ENCODE data around the gene DMXL1. TPM values are rescaled to one million over a fixed set of nuclear protein-coding genes. Genes with fewer than 3 reads are reported as not detected.
"Not testable (repeated sequence)": the region's sequence is repeated elsewhere in the genome, so short reads cannot be mapped to it uniquely, and the experiment has no call there.

The DMXL1 gene
- total RNA-seq, 1 donor from 2014 or later = 104 TPM

GRCh38 chr5:119187776-119188529 lies 117.1 kb downstream of the DMXL1 start:
- DNase-seq (ENCODE audit: low spot score in 2 of 2) (no peak), FAIRE-seq (no peak)

- DNase-seq (ENCODE audit: low spot score in 2 of 2) (no peak), FAIRE-seq (no peak)
These were observed 119.7 kb downstream of the DMXL1 start for GRCh38 chr5:119190470-119191095.

GRCh38 chr5:119191944-119192343 lies 121.1 kb downstream of the DMXL1 start:
- no peak for DNase-seq (ENCODE audit: low spot score in 2 of 2)
- FAIRE-seq = no peak

GRCh38 chr5:119200795-119201194 lies 129.9 kb downstream of the DMXL1 start:
- DNase-seq (ENCODE audit: low spot score in 2 of 2) = no peak
- FAIRE-seq = no peak

- peak; percentile 69 for FAIRE-seq
- DNase-seq (ENCODE audit: low spot score in 2 of 2) = no peak
These were observed 136.2 kb downstream of the DMXL1 start for GRCh38 chr5:119207105-119207504.

GRCh38 chr5:119212026-119212425 lies 141.1 kb downstream of the DMXL1 start:
- FAIRE-seq (no peak), DNase-seq (ENCODE audit: low spot score in 2 of 2) (no peak)

- FAIRE-seq = no peak
These were observed 141.8 kb downstream of the DMXL1 start for GRCh38 chr5:119212676-119213075.

GRCh38 chr5:119217183-119217582 lies 146.3 kb downstream of the DMXL1 start:
- no peak for DNase-seq (ENCODE audit: low spot score in 2 of 2)
- no peak for FAIRE-seq

More at GRCh38 chr5:119212676-119213075, 141.8 kb downstream of the DMXL1 start:
- DNase-seq (ENCODE audit: low spot score in 2 of 2) = no peak

- FAIRE-seq = no peak
- no peak for DNase-seq (ENCODE audit: low spot score in 2 of 2)
These were observed 148.2 kb downstream of the DMXL1 start for GRCh38 chr5:119218830-119219782.

GRCh38 chr5:119220576-119221197 lies 149.8 kb downstream of the DMXL1 start:
- no peak for FAIRE-seq
- no peak for DNase-seq (ENCODE audit: low spot score in 2 of 2)

GRCh38 chr5:119221330-119221729 lies 150.4 kb downstream of the DMXL1 start:
- DNase-seq (ENCODE audit: low spot score in 2 of 2) = no peak
- no peak for FAIRE-seq

- DNase-seq (ENCODE audit: low spot score in 2 of 2) = no peak
- FAIRE-seq = peak; percentile 51
These were observed 159.1 kb downstream of the DMXL1 start for GRCh38 chr5:119229950-119230349.

- DNase-seq (ENCODE audit: low spot score in 2 of 2) (no peak), FAIRE-seq (peak; percentile 36)
These were observed 167.6 kb downstream of the DMXL1 start for GRCh38 chr5:119238265-119239118.

- DNase-seq (ENCODE audit: low spot score in 2 of 2) (no peak), FAIRE-seq (no peak)
These were observed 168.2 kb downstream of the DMXL1 start for GRCh38 chr5:119239119-119239417.

- FAIRE-seq; DNase-seq (ENCODE audit: low spot score in 2 of 2): not testable (repeated sequence)
These were observed 168.9 kb downstream of the DMXL1 start for GRCh38 chr5:119239826-119240225.

GRCh38 chr5:119243888-119244287 lies 173.0 kb downstream of the DMXL1 start:
- DNase-seq (ENCODE audit: low spot score in 2 of 2) (no peak), FAIRE-seq (no peak)

- FAIRE-seq (no peak), DNase-seq (ENCODE audit: low spot score in 2 of 2) (no peak)
These were observed 180.3 kb downstream of the DMXL1 start for GRCh38 chr5:119250946-119251901.

GRCh38 chr5:119255571-119256356 lies 184.9 kb downstream of the DMXL1 start:
- no peak for DNase-seq (ENCODE audit: low spot score in 2 of 2)
- no peak for FAIRE-seq
